HG02571 (cell line): ENCODE data around the gene SLAIN2.
A peak's percentile ranks its signal among the peaks of the same experiment; 100 is the strongest.

Experiments used
- ATAC-seq: cut with Tn5 transposase; IDR thresholded peaks from one replicate; pipeline ENCODE4 v1.9.1; 2021; ENCODE audit warnings: mild to moderate bottlenecking, moderate library complexity; ENCODE audit not compliant: unreplicated experiment

Gene SLAIN2

GRCh38 chr4:48333587-48333986, 7.7 kb upstream of the SLAIN2 start:
- ATAC-seq, result no peak

- ATAC-seq, result no peak
Measured at GRCh38 chr4:48334236-48334635, 7.1 kb upstream of the SLAIN2 start.

- ATAC-seq, result no peak
Measured at GRCh38 chr4:48334900-48335384, 6.4 kb upstream of the SLAIN2 start.

DNA sequence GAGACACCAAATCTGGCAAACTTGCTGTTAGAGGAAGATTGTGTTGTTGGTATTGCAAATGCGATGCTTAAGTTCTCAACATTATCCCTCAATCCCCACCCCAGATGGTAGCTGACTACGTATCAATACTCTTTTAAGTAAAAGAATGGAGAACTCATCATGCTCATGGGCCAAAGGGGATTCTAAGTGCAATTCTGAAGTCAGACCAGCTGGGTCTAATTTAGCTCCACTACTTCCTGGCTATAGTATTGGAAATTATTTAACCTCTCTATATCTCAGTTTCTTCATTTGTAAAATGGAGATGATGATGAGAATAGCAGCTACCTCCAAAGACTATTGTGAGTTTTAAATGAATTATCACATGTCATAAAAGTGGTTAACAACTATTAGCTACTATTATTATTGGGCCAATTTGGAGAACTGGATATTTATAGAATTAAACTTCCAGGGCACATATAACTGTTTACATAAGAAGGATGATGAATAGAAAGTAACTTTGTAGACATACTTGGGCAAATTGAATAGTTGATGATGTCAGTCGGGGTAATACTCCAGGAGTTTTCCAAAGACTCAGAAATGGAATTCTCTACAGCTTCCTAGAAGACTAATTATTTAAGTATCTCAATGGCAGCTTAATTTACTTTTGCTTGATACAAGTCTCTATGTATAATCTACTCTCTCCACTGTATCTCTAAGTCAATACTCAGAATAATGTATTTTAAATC, 5.0 kb upstream of the SLAIN2 start:
- ATAC-seq, result no peak

DNA sequence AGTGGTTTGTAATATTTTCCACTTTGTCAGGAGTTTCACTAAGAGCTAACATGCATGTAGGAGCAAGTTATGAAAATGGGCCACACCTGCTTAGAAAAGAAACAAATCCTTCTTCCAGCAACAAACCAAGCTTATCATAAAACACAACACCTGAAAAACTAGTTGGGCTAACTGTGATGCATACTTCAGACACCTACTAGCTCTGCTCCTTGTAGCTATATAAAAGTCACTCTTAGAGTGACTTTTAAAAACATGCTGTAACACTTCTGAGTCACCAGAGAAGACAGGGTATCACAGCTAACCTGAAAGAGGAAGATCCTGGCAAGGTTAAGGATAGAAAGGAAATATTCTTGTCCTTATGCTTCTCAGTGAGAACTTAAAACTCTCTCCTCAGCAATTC, 3.6 kb upstream of the SLAIN2 start:
- no peak for ATAC-seq

DNA sequence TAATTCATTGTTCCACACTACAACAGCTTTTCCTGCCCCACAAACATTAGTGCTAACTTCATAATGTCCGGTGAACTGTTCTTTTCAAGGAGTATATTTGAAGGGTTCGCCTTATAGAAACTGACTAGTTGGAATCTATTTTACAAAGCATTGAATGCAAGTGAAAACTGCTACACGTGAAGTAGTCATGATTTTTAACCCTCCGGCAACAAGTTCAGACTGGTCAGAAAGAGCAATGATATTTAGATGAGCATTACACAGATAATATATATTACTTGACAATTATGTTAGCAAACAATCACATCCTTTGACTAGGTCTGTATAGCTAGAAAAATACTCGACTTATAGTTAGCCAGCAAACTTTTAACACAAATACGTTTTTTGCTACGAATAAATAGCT, 1.7 kb upstream of the SLAIN2 start:
- ATAC-seq, result no peak

GRCh38 chr4:48340276-48340964, 909 bp upstream of the SLAIN2 start:
- ATAC-seq, result peak; percentile 0

- ATAC-seq, result peak; percentile 26
Measured at GRCh38 chr4:48341776-48342605, 662 bp downstream of the SLAIN2 start.

GRCh38 chr4:48342606-48342880, 1.2 kb downstream of the SLAIN2 start:
- ATAC-seq, result no peak

GRCh38 chr4:48343035-48343434, 1.7 kb downstream of the SLAIN2 start:
- ATAC-seq, result no peak

DNA sequence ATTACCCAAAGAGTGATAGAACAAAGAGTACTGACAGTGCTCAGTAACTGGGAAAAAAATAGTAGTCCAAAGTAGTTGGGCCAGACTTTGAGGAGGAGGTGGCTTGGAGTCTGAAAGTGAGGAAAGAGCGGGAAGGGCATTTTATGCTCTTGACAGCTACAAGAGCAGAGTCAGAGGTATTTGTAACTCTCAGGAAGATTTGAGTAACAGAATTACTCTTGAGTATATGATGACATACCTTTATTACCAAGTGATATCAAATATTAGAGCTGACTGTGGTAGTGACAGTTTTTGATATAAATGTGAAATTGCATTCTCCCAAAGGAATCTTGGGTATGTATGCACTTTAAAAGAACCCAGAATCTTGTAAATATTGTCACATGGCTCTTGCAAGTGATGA, 2.2 kb downstream of the SLAIN2 start:
- no peak for ATAC-seq

GRCh38 chr4:48345542-48345941, 4.2 kb downstream of the SLAIN2 start:
- no peak for ATAC-seq

- ATAC-seq, result no peak
Measured at GRCh38 chr4:48346594-48346993, 5.3 kb downstream of the SLAIN2 start.

- no peak for ATAC-seq
Measured at GRCh38 chr4:48347282-48347921, 6.1 kb downstream of the SLAIN2 start.

DNA sequence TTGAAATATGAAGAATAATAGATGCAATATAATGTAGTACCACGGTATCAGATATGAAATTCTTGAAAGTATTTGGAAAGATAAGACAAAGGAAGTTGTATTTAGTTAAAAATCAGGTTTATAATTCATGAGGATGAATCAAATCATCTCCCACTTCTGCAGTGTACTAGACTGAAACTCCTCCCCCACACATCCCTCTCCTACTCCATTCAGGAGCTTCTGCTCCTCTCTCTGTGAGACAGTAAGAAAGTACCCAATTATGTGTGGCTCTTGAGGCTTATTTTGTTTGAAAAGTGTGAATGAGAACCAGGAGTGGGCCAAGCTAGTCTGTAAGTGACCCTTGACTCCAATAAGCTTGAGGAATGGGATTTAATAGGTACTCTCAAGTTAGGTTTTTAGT, 9.5 kb downstream of the SLAIN2 start:
- ATAC-seq, result no peak

DNA sequence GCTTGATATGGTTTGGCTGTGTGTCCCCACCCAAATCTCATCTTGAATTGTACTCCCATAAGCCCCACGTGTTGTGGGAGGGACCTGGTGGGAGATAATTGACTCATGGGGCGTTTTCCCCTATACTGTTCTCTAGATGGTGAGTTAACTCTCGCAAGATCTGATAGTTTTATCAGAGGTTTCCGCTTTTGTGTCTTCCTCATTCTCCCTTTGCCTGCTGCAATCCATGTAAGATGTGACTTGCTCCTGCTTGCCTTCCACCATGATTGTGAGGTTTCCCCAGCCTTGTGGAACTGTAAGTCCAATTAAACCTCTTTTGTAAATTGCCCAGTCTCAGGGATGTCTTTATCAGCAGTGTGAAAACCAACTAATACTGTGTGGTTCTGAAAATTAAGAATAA, 11.5 kb downstream of the SLAIN2 start:
- no peak for ATAC-seq

DNA sequence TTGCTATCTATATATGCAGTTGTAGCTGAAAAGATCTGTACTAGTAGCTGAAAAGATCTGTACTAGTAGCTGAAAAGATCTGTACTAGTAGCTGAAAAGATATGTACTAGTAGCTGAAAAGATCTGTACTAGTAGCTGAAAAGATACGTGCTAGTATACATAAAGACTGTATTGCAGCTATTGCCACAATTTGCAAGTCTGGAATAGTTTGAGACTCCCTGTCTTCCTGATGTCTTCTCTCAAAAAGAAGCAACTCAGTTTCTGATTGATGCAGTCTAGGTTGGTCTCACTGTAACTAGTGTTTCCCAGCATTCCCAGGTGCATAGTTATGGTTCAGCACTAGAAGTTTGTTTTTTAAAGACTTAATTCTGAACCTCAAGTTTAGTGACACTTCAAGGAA, 15.0 kb downstream of the SLAIN2 start:
- no peak for ATAC-seq

DNA sequence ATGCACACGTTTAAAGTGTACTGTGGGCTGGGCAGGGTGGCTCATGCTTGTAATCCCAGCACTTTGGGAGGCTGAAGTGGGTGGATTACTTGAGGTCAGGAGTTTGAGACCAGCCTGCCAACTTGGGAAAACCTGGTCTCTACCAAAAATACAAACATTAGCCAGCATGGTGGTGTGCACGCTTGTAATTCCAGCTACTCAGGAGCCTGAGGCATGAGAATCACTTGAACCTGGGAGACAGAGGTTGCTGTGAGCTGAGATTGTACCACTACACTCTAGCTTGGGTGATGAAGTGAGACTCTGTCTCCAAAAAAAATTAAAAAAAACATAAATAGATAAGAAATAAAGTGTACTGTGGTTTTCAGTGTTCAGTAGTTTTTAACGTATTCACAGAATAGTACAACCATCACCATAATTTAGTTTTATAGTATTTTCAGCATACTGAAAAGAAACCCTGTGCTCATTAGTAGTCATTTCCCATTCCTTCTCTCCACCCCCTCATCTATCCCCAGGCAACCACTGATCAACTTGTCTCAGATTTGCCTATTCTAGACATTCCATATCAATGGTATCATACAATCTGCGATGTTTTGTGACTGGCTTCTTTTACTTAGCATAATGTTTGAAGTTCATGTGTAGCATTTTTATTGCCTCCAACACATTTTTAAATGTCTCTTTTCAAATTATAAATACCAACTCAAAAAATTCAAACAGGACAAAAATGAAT, 19.1 kb downstream of the SLAIN2 start:
- no peak for ATAC-seq

DNA sequence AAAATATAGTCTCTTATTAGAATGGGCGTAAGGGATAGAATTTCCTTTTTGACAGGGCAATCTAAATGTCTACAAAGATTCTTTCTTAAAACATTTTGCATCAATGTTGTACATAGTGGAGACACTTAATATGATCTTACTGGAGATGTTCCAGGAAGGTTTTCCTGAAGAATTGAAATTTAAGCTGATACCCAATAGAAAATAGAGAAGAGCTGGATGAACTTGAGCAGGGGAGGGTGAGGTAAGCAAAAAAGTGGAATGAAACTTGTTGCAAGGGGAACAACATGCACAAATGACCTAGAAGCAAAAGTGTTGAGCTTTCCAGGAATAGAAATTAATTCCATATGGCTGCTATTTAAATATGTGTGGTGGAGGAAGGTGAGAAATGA, 19.7 kb downstream of the SLAIN2 start:
- ATAC-seq, result no peak

- no peak for ATAC-seq
Measured at GRCh38 chr4:48366611-48367010, 25.3 kb downstream of the SLAIN2 start.

DNA sequence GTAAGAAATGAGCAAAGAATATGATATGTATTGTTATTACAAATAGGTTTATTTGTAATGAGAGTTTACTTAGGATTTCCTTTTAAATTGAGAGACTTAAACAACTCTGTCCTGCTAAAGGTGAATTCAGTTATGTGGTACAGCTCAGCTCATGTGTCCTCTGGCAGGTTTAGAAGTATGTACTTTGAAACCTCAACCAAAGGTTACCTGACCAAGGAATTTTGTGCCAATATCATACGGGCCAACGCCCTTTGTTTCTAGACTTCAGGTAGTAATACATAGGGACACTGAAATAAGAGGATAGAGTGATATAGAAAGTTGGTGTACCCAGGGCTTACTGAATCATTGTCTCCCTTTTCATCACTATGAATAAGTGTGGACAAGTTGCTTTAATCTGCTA, 25.7 kb downstream of the SLAIN2 start:
- ATAC-seq, result no peak
